ENCODE data around the gene TPMT.

DNA sequence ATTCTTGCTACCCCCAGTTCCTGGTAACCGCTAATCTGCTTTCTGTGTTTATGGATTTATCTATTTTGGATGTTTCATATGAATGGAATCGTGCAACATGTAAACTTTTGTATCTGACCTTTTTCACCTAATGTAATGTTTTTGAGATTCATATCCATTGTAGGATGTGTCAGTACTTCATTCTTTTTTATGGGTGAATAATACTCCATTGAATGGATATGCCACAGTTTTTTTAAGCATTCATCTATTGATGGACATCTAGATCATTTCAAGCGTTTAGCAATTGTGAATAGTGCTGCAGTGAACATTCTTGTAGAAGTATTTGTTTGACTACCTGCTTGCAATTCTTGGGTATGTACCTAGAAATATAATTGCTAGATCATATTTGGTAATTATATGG, 13.4 kb upstream of the TPMT start:
- no peak for TF ChIP-seq POLR2A (IDR thresholded peaks at IDR 0.05; ENCODE audit: low read length)
- TF ChIP-seq GATA1 (IDR thresholded peaks at IDR 0.05; ENCODE audit: low read depth, low read length): no peak

Data from erythroblast (primary cell).